GM21367 (cell line): Measurements from ENCODE around the gene DMXL2.
"Not testable (repeated sequence)": the region's sequence is repeated elsewhere in the genome, so short reads cannot be mapped to it uniquely, and the experiment has no call there.

Experiments
- ATAC-seq: cut with Tn5 transposase; IDR thresholded peaks from one replicate; pipeline ENCODE4 v1.9.1; 2021; ENCODE audit not compliant: unreplicated experiment

Gene DMXL2

DNA sequence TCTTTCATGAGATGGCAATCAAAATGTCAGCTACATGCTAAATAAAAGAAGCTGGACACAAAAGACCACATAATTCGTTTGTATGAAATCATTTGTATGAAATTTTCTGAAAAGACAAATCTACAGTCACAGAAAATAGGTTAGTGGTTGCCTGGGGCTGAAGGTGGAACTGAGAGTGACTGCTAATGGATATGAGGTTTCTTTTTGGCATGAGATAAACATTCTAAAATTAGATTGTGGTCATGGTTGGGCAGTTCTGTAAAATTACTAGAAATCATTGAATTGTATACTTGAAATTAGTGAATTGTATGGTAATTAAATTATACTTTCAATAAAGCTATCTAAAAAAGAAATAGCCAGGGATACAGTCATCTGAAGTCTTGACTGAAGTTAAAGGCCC lies 2.7 kb upstream of the DMXL2 start:
- no peak for ATAC-seq

DNA sequence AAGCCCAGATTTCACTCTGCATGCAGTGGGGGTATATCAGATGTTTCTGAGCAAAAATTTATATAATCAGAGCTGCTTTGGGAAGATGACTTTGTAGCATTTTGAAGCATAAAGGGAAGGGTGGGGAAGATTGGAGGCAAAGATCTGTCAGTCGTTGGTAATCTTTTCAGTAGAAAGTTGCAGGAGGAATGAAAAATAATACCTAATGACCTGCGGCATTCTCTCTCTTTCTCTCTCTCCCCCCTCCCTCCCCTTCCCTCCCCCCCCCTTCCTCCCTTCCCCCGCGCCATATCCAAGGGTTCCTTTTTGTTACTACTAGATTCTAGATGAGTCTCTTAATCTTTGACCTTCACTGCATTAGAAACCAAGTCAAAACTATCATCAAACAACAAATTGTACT lies 1.5 kb upstream of the DMXL2 start:
- no peak for ATAC-seq

- no peak for ATAC-seq
Observed at GRCh38 chr15:51623386-51623938, 891 bp upstream of the DMXL2 start.

- peak; percentile 30 for ATAC-seq
Observed at GRCh38 chr15:51621936-51622603, 501 bp downstream of the DMXL2 start.

GRCh38 chr15:51621155-51621765 lies 1.3 kb downstream of the DMXL2 start:
- ATAC-seq = no peak

DNA sequence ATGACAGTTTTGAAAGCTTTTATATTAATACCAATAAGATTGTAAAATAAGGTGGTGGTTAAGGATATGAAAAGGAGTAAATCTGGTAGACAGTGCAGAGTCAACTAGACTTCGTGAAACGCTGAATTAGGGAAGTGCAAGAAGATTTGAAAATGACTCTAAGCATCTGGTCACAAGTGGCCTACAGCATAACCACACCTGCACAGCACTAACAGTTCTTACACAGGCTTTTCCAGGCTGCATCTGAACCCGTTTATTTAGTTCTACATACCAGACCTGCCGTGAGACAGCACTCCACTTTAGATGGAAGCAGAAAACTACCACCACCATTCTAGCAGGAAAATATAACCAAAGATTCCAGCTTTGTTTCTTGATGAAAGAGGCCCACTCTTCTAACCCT lies 1.9 kb downstream of the DMXL2 start:
- peak; percentile 29 for ATAC-seq

DNA sequence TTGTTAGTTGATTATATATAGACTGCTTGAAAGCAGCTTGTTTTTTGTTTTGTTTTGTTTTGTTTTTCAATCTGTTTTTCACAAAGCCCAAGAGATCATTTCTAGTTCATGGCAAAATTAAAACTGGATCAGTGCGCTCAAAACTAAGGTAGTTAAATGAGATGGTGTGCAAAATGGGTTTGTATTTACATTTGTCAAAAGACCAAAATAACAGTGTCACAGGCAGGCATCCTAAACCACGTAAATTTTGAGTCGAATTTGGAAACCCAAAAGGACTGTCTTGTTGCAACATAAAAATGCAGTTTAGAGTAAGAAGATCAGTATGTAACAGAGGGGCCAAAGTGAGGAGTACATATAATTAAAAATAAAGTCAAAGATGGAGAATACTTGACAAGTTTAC lies 2.4 kb downstream of the DMXL2 start:
- no peak for ATAC-seq

- ATAC-seq = no peak
Observed at GRCh38 chr15:51619331-51620035, 3.1 kb downstream of the DMXL2 start.

GRCh38 chr15:51617886-51618285 lies 4.7 kb downstream of the DMXL2 start:
- ATAC-seq = no peak

GRCh38 chr15:51613951-51614350 lies 8.6 kb downstream of the DMXL2 start:
- no peak for ATAC-seq

DNA sequence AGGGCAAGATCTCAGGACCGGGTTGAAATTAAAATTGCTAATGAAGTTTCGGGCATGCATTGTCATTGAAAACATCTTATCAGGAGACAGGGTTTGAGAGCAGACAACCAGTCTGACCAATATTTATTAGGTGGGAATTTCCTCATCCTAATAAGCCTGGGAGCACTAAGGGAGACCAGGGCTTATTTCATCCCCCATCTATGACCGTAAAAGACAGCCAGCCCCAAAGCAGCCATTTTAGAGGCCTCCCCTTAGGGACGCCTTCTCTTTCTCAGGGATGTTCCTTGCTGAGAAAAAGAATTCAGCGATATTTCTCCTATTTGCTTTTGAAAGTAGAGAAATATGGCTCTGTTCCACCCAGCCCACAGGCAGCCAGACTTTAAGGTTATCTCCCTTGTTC lies 9.9 kb downstream of the DMXL2 start:
- ATAC-seq = not testable (repeated sequence)

DNA sequence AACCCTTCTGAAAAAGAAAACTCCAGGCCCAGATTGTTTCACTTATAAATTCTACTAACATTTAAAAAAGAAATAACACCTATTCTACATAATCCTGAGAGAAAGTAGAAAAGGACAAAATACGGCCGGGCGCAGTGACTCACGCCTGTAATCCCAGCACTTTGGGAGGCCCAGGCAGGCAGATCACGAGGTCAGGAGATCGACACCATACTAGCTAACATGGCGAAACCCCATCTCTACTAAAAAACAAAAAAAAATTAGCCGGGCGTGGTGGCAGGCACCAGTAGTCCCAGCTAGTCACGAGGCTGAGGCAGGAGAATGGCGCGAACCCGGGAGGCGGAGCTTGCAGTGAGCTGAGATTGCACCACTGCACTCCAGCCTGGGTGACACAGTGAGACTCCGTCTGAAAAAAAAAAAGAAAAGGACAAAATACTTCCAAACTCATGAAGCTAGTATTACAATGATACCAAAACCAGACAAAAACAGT lies 19.1 kb downstream of the DMXL2 start:
- ATAC-seq = not testable (repeated sequence)

DNA sequence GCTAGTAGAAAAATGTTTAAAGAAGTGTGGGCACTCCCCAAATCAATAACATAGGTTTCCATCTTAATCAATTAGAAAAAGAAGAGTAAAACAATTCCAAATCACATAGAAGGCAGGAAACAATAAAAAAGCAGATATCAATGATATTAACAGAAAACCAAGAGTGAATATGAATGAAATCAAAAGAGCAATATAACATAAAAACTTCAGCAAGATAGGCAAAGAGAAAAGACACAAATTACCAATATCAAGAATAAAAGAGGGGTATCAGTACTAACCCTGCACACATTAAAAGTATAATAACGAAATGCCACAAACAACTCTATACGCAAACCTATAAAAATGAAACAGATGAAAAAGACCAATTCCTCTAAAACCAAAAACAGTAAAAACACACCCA lies 19.6 kb downstream of the DMXL2 start:
- no peak for ATAC-seq

- ATAC-seq = no peak
Observed at GRCh38 chr15:51602484-51602883, 20.1 kb downstream of the DMXL2 start.

GRCh38 chr15:51601801-51602200 lies 20.8 kb downstream of the DMXL2 start:
- no peak for ATAC-seq

DNA sequence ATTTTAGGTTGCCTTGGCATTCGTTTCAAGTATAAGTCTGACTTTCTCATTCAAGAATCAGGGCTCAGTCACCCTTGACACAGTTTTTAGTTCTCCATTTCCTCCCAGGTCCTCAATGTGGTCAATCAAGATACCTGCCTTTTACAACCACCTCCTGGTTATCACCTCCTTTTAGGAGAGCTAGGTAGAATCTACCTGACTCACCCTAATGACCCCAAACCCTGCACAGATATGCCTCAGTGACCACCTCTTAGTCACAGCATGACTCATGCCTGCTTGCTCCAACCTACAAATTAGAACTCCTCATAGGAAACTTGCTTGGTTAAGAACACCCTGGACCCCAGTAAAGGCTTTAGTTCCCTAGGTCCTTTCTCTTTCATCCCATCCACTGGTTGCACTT lies 22.5 kb downstream of the DMXL2 start:
- ATAC-seq = no peak

DNA sequence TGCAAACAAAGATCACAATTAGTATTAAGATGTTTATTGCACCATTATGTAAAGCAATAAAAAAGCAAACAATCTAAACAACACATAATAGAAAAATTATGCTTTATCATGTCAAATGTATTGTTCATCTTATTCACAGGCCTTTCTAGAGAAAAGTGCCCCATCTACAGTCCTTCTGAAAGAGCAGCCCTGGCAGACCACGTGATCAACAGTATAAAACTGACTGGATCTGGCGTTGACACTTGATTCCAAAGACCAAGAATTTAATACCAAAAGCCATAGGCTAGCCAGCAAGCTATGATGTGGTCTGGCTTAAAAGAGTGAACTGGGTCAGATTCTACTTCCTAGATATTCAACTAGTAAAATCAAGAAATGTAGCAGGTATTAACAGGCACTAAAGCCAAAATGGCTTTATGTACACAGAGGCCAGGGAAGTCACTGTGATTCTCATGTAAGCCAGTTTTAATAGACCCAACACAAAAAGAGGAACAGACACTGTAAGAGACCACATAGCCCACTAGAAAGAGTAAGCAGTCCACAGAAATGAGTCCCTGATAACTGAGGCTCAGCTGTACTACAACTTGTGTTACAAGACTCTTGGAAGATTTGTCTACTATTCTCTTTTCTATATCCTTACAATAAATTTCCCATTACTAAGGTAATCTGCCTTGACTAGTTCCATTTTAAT lies 32.5 kb downstream of the DMXL2 start:
- no peak for ATAC-seq

GRCh38 chr15:51588966-51589365 lies 33.6 kb downstream of the DMXL2 start:
- ATAC-seq = no peak

DNA sequence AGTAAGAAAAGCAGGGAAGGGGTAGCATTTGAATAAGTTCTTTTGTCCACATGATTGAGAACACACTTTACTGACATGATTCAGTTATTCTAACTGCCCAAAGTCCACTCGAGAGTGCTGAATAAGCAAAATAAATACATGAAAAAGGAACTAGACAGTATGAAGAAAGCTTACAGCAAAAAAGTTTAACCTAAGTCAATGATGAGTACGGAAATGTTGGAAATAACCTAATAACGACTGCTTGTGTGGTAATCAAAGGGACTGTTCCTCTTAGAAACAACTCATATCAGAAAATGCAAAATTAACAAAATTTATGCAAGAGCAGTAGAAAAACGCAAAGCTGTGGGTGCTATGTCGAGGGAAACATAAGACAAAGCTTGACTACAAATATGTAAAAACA lies 36.6 kb downstream of the DMXL2 start:
- no peak for ATAC-seq

GRCh38 chr15:51580982-51581381 lies 41.6 kb downstream of the DMXL2 start:
- ATAC-seq = no peak

DNA sequence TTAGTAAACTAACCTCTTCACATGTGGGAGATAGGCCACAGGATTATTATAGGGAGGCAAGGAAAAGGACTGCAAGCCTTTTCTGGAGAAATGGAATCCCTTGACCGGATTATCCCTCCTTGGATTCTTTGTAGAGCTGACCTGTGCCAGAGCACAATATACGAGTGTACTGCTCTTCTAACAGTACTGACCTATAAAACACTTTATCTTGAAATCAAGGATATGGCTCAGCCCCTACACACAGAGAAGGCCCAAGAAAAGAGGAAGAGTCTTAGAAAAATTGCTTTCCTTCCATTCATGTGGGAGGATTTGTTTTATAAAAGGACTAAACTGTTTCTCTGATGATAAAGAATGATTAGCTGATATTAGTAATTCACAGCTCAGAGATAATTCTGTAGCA lies 42.2 kb downstream of the DMXL2 start:
- ATAC-seq = no peak
